HG02798 (cell line): Measurements from ENCODE around the gene LYST.
"Not testable (repeated sequence)": the region's sequence is repeated elsewhere in the genome, so short reads cannot be mapped to it uniquely, and the experiment has no call there.

Source experiments
- ATAC-seq: cut with Tn5 transposase; IDR thresholded peaks from one replicate; pipeline ENCODE4 v1.9.1; 2021; ENCODE audit warnings: mild to moderate bottlenecking; ENCODE audit not compliant: unreplicated experiment, poor library complexity

LYST gene

DNA sequence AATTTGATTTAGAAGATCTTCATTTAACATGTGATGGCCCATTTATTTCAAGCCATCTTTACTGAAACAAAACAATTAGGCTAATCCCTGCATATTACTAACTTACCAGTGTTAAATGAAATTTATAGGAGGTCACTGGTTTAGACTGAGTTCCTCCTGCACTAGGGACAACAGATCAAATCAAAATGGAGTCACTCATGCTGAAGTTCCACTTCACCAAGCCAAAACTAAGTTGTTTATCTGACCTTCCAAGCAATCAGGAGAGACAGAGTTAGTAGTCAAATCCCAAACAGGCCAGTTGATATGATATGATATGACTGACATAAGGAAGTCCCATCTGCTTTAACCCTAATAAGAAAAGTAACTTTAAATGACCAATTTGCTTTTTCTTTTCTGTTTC, 4.8 kb downstream of the LYST start:
- no peak for ATAC-seq

DNA sequence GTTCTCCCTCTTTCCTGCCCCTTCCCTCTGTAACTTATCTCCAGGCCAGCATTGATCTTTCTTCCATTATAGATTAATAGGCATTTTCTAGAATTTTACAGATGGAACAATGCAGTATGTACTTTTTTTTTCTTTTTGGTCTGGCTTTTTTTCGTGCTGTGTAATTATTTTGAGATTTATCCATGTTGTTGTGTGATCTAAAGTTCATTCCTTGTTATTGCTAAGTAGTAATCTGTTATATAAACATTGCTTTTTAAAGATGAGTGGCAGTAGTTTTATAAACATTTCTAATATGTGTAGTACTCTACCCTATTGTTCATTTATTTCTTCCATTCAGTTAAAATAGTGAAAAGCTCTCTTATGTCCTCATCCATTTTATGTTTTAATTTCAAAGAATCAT, 5.9 kb downstream of the LYST start:
- no peak for ATAC-seq

DNA sequence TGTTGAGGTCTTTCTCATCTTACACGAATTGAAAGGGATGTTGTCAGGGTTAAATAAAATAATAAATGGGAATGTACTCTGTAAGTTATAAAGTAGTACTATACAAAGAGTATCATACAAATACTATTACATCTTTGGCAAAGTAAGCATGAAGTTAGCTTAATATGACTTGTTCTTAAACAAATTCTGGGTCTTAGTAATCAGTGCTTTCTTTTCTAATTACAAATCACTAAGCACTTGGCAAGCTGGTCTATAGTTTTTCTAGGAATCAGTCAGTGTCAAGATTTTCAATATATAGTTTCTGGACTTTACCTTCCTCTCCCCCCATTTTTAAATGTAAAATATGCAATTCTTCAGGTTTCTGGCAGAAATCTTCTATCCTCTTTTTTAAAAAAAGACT, 6.9 kb downstream of the LYST start:
- ATAC-seq: no peak

DNA sequence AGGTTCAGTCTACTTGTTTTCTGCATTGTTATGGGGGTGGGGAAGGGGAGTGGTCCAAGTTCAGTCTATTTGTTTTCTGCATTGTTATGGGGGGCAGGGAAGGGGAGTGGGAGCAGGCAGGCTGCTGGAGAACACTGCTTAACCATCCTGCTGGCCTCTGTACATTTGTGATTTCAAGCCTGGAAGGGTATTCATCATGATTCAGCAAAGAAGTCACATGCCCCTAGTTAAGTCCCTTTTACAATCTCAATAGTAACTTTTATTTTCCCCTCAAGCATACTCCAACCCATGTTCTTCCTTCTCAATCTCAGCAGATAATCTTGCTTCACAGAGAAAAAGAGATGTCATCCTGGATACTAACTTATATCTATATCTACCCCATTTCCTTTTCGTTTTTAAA, 7.9 kb downstream of the LYST start:
- no peak for ATAC-seq

DNA sequence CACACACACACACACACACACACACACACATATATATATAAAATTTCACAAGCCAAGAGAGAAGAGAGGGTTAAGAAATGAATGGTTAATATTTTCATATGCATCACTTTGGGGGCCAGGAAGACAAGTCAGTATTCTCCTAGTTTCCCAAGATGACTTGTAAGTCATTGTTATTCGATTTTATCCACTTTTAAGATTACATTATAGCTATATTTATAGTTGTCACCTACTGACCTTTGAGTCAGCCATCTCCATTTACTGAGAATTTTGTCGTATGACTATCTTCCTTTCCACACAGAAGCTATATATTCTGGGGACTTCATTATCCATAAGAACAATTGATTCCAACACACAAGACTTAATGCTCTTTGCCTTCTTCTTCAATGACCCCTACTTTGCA, 8.9 kb downstream of the LYST start:
- ATAC-seq: no peak

DNA sequence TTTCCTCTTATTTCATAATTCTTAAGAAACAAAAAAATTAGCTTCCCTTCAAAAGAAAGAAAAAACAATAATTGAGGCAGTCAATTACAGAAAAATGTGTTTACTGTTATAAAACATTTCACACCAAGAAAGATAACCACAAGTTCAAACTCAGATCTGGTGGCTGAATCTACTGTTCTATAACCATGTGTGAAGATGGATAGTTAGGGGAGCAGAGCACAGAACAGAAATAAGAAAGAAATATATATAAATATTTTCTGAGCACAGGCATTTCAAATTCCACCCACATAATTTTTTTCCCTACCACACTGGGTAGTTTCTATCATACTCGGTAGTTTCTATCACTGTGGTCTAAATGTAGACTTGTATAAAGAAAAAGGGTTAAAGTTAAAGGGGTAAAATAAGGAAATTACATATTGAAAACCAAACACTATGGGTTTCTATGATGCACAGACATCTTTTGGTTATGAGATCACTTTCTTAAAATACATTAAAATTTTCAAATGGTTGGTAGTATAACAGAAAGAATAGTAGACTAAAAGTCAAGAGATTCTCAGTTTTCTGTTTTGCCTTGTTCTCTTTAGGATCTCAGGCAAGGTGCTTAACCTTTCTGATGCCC, 10.8 kb downstream of the LYST start:
- peak; percentile 50 for ATAC-seq

DNA sequence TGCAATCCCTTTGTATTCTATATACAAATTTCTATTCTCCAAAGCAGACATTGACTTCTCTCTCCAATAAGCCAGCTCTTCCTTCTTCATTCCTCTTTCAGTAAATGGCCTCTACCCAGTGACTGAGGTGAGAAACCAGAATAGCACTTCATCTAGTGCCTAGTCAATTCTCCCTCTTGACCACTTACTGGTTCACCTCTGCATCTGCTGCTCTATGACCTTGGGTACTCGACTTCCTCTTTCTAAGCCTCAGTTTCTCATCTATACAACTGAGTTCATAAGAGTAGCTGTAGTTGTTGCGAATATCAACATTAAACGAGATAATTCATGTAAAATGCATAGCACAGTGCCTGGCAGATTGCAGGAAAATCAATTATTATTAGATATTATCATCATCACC, 12.4 kb downstream of the LYST start:
- peak; percentile 81 for ATAC-seq

DNA sequence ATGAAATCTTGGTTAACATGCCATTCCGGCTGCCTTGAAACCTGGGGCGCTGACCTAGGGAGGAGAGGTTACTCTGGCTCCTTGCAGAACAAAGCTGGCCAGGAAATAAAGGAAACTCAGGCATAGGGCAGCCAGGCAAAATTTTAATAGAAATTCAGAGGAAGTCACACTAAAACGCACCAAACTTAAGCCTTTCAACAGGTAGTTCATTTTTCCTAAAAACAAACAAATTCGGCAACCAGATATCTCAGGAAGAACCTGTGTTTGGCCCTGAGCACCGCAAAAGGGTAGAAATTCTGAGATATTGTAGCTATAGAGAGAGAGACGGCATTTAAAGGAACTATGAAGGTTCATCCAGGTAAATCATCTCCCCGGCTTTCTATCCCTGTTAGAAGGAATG, 13.1 kb downstream of the LYST start:
- ATAC-seq: no peak

DNA sequence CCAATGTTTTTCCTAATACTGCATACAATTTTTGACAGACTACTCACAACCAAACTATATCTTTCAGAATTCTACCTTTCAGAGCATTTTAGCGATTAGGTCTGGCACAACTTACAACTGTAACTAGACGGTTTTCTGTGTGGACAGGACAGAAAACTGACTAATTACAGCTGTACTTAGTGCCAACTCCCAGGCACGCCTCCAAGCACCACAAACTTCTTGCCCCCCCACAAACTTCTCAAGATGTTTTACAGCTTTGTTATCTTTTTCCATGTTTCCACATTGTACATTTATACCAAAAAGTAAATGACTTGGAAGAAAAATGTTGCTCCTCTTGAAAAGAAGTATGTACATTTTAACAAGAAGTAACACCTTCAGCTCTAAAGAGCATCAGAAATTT, 13.8 kb downstream of the LYST start:
- ATAC-seq: no peak

DNA sequence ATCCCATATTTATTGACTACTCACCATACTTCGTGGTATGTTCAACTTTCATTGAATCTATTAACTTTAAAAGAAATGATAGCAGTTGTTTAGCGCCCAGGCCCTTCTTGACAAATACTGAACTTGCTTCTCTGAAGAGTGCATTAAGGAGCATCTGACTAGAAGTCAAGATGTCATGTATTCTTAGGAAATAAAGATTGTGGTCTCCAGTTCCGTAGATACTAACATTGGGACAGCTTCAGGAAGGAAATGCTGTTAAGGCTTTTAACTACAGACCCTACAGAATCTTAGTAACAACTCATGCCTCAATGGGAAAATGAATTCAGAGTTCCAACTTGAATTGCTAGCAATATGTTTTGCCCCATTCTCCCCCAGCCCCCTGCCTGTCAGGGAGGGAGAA, 14.8 kb downstream of the LYST start:
- no peak for ATAC-seq

DNA sequence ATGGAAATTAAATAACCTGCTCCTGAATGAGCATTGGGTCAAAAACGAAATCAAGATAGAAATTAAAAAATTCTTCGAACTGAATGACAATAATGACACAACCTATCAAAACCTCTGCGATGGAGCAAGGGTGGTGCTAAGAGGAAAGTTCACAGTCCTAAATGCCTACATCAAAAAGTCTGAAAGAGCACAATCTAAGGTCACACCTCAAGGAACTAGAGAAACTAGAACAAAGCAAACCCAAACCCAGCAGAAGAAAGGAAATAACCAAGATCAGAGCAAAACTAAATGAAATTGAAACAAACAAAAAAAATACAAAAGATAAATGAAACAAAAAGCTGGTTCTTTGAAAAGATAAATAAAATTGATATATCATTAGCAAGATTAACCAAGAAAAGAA, 18.5 kb downstream of the LYST start:
- not testable (repeated sequence) for ATAC-seq

DNA sequence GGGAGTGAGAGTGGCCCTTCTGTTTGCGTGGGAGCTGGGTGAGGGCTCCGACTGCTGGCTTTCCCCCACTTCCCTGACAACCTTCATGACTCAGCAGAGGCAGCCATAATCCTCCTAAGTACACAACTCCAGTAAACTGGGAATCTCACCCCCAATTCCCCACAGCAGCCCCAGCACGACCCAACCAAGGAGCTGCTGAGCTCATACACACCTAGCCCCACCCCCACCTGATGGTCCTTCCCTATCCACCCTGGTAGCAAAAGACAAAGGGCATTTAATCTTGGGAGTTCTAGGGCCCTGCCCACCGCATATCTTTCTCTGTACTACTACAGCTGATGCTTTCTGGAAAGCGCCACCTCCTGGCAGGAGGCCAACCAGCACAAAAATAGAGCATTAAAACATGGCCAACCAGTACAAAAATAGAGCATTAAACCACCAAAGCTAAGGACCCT, 21.0 kb downstream of the LYST start:
- not testable (repeated sequence) for ATAC-seq

DNA sequence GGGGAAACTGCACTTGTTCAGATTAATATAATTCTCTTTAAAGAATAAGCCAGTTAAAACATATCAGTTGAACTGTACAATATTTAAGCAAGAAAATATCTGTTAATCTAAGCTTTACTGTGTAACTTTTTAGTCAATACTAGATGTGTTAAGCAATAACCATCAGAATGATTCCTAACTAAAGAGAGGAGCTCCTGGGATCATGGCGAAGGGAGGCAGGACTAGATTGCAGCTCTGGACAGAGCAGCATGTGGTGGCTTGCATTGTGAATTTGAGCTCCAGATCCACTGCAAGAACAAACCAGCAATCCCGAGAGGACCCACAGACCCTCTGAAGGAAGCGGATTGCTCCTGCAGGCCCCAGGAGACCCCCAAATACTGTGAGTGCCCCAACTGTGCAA, 21.9 kb downstream of the LYST start:
- ATAC-seq: no peak

DNA sequence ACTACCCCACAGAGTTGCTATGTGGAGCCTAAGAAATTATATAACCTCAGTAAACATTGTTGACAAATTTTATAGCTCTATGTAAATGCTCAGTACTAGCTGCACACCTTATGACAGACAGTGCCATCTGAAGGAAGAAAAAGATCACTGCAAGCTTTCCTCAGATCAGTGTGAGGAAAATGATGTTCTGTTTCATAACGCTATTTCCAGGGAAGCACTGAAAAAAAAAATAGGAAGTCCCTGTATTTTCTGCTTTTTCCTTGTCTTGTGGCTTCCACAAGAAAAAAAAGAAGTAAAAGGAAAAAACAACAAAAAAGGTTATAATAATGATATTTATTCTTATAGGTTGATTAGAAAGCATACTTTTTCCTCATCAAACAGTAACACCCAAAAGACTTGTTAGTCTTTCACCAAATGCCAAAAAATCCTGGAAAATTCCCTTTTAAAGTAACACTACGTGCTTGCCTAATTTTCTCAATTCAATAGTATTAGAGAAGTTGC, 23.2 kb downstream of the LYST start:
- peak; percentile 65 for ATAC-seq

DNA sequence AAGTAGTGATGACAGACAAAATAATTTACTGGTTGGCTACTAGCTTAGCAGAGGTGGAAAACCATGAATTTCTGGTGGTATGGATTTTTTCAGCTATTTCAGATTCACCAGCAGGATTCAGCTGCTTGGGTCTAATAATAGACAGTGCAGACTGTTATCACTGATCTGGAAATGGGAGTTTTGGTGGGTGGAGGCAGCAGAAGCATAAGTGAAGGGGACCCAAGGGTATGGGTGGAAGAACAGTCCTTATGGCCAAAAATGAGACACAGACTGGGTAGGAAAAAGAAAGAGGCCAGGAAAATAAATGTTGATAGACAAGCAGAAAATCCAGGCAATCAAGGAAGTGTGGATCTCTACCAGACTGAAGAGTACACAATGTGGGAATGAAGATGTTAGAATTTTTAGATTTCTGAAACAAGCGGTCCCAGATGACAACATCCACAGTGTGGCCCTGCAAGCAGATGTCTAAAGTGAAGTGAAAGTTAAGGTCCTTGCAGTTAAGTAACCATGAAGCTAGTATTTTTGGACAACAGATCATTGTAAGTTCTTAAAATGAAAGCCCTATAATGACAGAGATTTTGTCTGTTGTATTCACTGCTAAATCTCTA, 24.7 kb downstream of the LYST start:
- ATAC-seq: peak; percentile 79

DNA sequence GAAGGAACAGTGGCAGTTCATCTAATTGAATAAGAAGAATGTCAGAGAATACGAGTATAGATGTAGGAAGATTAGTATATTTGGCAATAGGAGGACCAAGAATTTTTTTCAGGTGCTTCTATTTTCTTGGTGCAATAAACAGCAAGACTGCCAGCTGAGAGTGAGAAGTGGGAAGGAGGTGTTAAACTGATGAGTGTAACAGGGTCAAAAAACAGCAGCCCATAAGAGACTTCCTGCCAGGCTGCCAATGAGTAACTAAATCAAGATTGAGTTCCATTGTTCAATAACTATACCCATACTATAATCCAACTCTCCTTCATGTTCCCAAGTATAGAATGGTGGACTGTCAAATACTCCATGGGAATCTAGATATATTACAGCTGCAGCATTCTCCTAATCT, 28.7 kb downstream of the LYST start:
- ATAC-seq: no peak

DNA sequence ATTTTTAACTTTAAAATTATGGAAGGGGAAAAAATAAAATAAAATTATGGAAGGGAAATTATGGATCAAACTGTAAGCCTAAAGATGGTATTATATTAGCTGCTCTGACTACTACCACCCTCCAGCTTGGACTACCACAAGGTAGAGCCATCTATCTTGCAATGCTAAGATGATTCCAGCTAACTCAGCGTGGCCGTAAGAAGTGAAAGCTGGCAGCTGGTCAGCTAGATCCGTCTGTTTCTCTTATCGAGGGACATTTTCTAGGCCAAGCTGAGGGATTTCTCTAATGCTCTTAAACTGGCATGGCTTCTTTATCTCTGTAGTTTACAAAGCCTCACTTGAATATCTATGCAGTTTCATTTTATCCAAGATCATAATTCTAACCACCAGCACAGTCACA, 31.5 kb downstream of the LYST start:
- ATAC-seq: no peak

DNA sequence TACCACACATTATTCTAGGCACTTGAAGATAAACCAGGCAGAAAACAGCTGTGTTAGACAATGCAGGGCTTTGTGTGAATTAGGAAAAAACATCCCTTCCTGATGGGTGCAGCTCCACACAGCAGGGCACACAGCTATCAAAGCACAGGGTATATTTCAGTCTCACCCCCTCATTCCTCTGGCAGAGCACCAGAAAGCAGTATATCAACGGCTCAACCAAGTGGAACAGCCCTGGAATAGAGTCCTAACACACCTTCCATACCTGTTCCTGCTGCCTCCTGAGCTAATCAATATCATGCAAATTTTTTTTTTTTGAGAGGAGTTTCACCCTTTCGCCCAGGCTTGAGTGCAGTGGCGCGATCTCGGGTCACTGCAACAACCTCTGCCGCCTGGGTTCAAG, 32.1 kb downstream of the LYST start:
- ATAC-seq: no peak

DNA sequence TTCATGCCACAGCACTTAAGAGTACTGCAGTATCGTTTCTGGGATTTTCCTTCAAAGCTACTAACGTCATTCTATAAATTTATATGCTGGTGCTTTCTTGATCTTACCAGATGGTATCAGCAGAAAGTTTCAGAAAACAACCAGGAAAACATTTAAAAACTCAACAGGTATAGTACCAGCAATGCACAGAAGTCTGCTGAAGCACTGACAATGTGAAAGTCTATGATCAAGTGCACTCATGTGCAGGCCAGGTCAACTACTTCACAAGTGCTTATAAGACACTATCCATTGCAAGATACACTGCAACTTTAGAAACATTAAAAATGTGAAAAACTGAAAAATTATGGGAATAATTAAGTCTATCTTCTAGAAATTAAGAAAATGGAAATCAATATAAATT, 34.7 kb downstream of the LYST start:
- ATAC-seq: no peak

DNA sequence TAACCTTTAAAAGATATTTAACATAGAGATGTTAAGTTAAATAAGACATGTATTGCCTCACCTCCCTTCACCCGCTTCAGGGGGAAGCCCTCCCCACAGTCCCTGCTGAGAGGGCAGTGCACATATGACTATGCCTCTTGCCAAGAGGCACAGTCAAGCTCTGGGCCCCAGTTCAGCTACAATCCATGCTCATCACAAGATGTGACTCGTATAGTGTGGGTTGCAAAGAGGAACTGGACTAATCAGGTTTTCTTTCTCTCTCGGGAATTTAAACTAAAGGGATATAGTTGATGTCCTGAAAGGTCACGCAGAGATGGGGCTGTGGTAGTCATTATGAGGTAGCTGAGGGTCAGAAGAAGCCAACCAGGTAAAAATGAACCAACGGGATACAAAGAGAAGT, 35.6 kb downstream of the LYST start:
- ATAC-seq: peak; percentile 95

DNA sequence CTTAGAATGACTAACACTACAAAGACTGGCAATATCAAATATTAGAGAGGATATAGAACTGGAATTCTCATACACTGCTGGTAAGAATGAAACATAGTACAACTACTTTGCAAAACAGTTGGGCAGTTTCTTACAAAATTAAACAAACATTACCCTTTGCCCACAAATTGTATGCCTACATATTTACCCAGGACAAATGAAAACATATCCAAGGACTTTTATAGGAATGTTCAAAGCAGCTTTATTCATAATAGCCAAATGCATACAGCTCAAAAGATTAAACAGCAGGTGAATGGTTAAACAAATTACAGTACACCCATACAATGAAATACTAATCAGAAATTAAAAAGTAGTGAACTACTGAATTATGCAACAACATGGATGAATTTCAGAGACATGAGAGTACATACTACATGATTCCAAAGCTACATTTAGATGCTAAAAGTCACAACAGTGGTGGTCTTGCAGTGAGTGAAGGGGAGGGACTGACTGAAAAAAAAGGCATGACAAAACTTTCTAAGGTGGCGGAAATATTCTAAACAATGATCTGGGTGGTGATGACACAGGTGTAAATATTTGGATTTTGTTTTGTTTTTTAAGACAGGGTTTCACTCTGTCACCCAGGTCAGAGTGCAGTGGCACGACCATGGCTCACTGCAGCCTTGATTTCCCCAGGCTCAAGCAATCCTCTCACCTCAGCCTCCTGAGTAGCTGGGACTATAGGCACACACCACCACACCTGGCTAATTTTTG, 40.4 kb downstream of the LYST start:
- no peak for ATAC-seq

DNA sequence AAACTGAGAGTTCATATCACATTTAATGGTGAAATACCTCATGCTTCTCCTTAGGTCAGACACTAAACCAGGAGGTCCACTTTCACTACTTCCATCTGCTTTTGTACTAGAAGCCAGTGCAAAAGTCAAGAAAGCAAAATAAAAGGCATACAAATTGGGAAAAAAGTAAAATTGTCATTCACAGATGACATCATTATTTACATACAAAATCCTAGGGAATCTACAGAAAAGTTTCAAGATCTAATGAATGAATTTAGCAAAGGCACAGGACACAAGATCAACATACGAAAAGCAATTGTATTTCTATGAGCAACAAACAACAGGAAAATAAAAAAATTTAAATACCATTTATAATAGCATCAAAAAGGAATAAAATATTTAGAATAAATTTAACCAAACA, 41.5 kb downstream of the LYST start:
- ATAC-seq: no peak
